Measurements from ENCODE around the gene PNPLA3.

The PNPLA3 gene

GRCh38 chr22:43967069-43967468 lies 43.5 kb downstream of the PNPLA3 start:
- no peak for DNase-seq (ENCODE audit: low spot score)

GRCh38 chr22:43968614-43969013 lies 45.0 kb downstream of the PNPLA3 start:
- DNase-seq (ENCODE audit: low spot score), result no peak

DNA sequence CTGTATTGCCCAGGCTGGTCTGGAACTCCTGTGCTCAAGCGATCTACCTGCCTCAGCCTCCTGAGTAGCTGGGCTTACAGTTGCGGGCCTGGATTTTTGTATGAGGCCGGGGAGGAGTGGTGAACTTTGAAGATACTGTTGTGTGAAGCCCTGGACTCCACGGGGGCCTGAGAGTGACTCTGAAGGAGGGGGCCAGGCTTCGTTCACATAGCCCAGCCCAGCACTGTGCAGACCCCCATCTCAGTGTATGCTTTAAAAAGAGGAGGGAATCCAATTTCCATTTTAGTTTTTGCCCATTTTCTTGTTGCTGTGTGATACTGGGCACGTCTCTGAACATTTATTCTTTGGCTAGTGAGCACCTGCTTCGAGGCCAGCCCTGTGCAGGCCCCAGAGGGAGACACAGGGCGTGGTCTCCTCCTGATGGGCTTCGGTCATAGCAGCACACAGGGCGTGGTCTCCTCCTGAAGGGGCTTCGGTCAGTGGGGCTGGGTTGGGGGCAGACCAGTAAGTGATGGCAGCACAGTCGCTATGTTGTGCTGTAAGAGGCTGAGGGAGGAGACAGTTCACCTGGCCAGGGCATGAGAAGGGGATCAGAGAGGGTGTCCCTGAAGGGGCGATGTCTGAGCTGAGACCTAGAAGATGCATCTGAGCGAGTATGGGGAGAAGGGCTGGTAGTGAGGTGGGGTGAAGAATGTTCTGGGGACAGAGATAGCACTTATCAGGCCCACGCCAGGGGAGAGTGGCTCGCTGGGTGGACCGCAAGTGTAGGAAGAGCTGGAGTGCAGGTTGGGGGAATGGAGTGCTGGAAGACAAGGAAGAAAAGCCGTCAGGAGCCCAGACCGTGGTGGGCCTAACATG lies 45.6 kb downstream of the PNPLA3 start:
- no peak for DNase-seq (ENCODE audit: low spot score)

GRCh38 chr22:43969989-43970755 lies 46.6 kb downstream of the PNPLA3 start:
- no peak for DNase-seq (ENCODE audit: low spot score)

DNA sequence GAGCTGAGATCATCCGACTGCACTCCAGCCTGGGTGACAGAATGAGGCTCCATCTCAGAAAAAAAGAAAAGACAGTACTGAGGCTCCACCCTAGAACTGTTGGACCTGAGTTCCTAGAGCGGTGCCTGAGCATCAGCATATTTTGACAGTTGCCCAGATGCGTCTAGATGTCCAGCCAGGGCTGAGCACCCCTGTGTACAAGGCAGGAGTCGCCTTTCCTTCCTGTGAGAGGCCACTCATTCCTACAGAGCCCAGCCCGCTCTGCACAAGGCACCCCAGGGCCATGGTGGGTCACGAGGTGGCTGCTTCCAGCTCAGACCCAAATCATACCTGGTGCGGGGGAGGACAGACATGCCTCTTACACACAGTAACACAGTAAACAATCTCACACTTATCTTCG lies 47.5 kb downstream of the PNPLA3 start:
- DNase-seq (ENCODE audit: low spot score), result no peak

DNA sequence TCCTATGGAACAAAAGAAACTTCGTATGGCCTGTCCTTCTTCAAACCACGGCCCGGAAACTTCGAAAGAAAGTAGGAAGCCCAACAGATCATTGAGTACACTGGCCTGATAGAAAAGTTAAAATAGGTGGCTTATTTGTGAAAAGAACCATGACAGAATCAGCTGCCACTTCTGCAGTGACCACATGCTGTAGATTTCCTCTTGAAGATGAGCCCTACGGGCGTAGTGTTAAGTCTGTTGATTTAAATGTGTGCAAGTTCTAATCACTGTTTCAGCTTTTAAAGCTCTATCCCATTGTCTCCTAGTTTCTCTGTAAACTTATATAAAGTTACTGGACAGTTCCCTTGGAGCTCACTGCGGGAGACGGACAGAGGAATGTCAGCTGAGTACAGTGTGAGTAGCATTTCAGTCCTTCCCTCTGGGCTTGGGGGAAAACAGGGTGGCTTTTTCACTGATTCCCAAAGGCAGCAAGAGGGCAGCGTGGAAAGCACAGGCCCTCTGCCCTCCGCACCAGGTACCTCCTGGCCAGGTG lies 49.4 kb downstream of the PNPLA3 start:
- DNase-seq (ENCODE audit: low spot score), result no peak

DNA sequence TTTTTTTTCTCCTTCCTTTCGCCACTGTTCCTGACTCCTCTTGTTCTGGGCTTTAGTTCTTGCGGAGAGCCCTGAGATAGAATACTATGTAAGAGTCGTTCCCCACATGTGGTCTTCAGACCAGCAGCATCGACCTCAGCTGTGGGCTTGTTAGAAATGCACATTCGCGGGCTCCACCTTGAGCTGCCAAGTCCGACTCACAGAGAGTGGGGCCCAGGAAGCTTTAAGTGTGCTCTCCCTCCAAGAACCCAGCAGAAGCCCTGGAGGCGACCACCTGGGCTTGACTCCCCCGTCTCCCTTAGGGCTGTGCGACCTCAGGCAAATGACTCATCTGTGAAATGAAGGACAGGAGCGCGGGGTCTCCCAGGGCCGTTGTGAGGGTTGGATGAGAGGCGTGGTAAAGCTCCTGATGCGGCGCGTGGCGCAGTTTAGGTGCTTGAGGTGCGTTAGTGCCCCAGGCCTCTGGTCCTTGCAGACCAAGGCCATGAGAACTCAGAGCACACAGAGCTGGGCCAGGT lies 50.5 kb downstream of the PNPLA3 start:
- DNase-seq (ENCODE audit: low spot score), result no peak

GRCh38 chr22:43975041-43975440 lies 51.4 kb downstream of the PNPLA3 start:
- DNase-seq (ENCODE audit: low spot score), result no peak

- no peak for DNase-seq (ENCODE audit: low spot score)
Observed at GRCh38 chr22:43976861-43977795, 53.5 kb downstream of the PNPLA3 start.

- no peak for DNase-seq (ENCODE audit: low spot score)
Observed at GRCh38 chr22:43978558-43978957, 55.0 kb downstream of the PNPLA3 start.

DNA sequence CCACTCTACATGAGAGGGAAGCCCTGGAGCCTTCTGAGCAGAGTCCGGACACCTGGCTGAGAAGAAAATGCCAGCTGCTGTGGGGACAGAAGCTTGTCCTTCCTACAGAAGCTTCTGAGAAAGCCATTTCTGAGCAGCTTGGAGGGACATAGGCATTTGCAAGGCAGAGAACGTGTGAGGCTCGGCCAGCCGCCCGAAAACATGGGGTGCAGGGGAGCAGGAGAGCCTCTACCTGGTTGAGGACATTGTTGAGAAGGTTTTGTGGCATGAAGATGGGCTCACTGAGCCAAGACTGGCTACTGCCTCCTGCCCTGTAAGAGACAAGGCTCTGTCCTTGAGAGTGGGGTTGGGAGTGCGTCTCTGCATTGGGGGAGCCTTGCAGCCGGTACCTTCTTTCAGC lies 57.0 kb downstream of the PNPLA3 start:
- no peak for DNase-seq (ENCODE audit: low spot score)

DNA sequence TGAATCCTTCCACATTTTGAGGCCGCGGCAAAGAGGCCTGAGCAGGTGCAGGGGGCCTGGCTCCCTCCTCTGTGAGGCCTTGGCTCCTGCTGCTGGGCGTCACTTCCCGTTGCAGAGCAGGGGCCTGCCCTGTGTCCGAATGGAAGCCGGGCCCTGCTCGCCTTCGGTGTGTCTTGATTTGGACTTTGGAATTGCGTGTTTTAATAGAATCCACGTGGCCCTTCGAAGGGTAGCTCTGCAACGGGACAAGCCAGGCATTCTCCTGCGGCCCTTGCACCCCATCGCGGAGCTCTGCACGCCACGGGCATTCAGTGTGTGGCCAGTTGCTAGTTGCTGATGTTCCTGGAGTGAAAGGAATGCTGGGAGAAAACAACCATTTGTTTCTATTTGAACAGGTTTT lies 57.4 kb downstream of the PNPLA3 start:
- DNase-seq (ENCODE audit: low spot score), result no peak

DNA sequence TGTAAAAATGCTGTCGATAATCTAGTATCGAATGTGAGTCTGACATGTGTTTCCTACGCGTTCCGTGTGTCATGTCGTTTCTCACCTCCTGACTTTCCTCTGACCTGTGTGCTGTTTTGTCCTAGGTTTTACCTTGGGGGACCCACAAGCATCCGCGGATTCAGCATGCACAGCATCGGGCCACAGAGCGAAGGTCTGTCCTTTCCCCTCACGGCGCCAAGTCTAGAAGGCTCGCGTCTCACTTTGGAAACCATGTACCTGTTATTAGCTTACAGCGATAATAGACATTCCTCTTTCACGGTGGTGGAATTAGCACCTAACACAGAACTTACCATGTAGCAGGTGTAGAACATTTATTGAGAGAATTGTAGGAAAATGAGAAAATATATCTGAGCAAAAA lies 60.2 kb downstream of the PNPLA3 start:
- DNase-seq (ENCODE audit: low spot score), result no peak

GRCh38 chr22:43985532-43985931 lies 61.9 kb downstream of the PNPLA3 start:
- DNase-seq (ENCODE audit: low spot score), result no peak

- no peak for DNase-seq (ENCODE audit: low spot score)
Observed at GRCh38 chr22:43988116-43988820, 64.7 kb downstream of the PNPLA3 start.

- DNase-seq (ENCODE audit: low spot score), result no peak
Observed at GRCh38 chr22:43988960-43989359, 65.4 kb downstream of the PNPLA3 start.

DNA sequence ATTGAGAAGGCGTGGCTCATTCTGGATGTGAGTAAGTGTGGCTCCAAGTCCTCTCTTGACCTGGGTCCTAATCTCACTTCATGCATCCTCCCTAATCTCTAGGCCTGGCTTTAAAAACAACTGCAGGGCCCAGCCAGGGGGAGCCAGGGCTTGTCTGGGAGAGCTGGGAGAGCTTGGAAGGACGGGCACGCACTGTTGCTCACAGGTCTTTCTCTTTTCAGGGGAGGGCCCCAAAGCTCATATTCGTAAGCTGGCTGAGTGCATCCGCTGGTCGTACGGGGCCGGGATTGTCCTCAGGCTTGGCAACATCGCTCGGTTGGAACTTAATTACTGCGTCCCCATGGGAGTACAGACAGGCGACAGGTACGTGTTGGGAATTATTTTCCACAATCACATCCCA lies 66.4 kb downstream of the PNPLA3 start:
- DNase-seq (ENCODE audit: low spot score), result no peak

DNA sequence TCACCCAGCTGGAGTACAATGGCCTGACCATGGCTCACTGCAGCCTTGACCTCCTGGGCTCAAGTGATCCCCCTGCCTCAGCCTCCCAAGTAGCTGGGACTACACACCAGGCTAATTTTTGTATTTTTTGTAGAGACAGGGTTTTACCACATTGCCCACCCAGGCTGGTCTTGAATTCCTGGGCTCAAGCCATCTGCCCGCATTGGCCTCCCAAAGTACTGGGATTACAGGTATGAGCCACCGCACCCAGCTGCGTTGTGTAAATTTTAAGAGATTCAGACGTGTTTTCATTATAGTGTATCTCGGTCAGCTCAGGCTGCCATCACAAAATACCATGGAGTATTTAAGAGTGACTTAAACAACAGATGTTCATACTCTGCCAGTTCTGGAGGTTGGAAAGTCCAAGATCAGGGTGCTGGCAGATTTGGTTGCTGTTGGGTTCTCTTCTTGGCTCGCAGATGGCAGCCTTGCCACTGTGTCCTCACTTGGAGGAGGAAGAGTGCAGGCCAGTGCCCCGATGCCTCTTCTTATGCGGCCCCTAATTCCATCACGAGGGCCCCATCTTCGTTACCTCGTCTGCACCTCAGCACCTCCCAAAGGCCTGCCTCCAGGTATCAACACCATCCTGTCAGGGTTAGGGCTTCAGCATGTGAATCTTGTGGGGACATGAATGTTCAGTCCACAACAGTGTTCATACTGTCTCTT lies 67.9 kb downstream of the PNPLA3 start:
- DNase-seq (ENCODE audit: low spot score), result no peak

- DNase-seq (ENCODE audit: low spot score), result no peak
Observed at GRCh38 chr22:43992331-43992821, 68.8 kb downstream of the PNPLA3 start.

- peak; percentile 69 for DNase-seq (ENCODE audit: low spot score)
Observed at GRCh38 chr22:43993072-43993760, 69.6 kb downstream of the PNPLA3 start.

Measured in activated CD4-positive, alpha-beta T cell treated with anti-CD3 and anti-CD28 coated beads, Interleukin-2, Interleukin-4, amounts not matched to agents 100 ng/mL and 50 ng/mL, durations not matched to agents 16 hours and 8 hours (primary cell).